ENCODE results near the gene ILK. TPM values are rescaled to one million over a fixed set of nuclear protein-coding genes. Genes with fewer than 3 reads are reported as not detected.

The ILK gene
- total RNA-seq, 1 donor from 2014 or later: 85.6 TPM

GRCh38 chr11:6579681-6580080, 23.9 kb upstream of the ILK start:
- Mint-ChIP-seq H3K4me1 (no peaks in the 10 kb centered on the region), H3K27me3 (ENCODE audit: insufficient read depth, low read depth) (no peaks in the 10 kb centered on the region), H3K4me3 (no peak overlapping the region), H3K27ac (no peak overlapping the region), H3K36me3 (peaks cover 12% of the 10 kb centered on the region), H3K9me3 (peaks cover 27% of the 10 kb centered on the region)
- Histone ChIP-seq H3K36me3 (no peaks in the 10 kb centered on the region), H3K27ac (no peak overlapping the region), H3K4me1 (no peaks in the 10 kb centered on the region), H3K9ac (no peak overlapping the region), H4K20me1 (ENCODE audit: low read depth) (no peaks in the 10 kb centered on the region), H3K9me3 (ENCODE audit: low read depth) (peaks cover 15% of the 10 kb centered on the region), H3K27me3 (no peaks in the 10 kb centered on the region), H2AFZ (replicated peaks) (no peak overlapping the region), H3K79me2 (ENCODE audit: low read depth) (no peaks in the 10 kb centered on the region), H3F3A (ENCODE audit: low read depth) (no peaks in the 10 kb centered on the region), H3K4me3 (no peak overlapping the region), H3K4me2 (no peak overlapping the region)
- TF ChIP-seq CTCF (IDR thresholded peaks at IDR 0.05) (no peak), EZH2 (IDR thresholded peaks at IDR 0.05) (no peak), EZH2phosphoT487 (IDR thresholded peaks at IDR 0.05) (no peak)
- no peak for DNase-seq (ENCODE audit: low spot score)

GRCh38 chr11:6583584-6583983, 20.0 kb upstream of the ILK start:
- peaks cover 31% of the 10 kb centered on the region for H3K9me3 Mint-ChIP-seq
- Histone ChIP-seq H3K36me3 (no peaks in the 10 kb centered on the region), H3K9ac (no peak overlapping the region), H3K4me2 (no peak overlapping the region), H2AFZ (replicated peaks) (no peak overlapping the region), H3K4me1 (peaks cover 22% of the 10 kb centered on the region), H3K79me2 (ENCODE audit: low read depth) (no peaks in the 10 kb centered on the region), H4K20me1 (ENCODE audit: low read depth) (no peaks in the 10 kb centered on the region), H3K4me3 (no peak overlapping the region), H3K9me3 (ENCODE audit: low read depth) (peaks cover 15% of the 10 kb centered on the region), H3F3A (ENCODE audit: low read depth) (peaks cover 24% of the 10 kb centered on the region), H3K27me3 (no peaks in the 10 kb centered on the region), H3K27ac (no peak overlapping the region)
- peaks cover 4% of the 10 kb centered on the region for H3K4me1 Mint-ChIP-seq
- DNase-seq (ENCODE audit: low spot score): no peak
- no peak overlapping the region for H3K27ac Mint-ChIP-seq
- H3K4me3 Mint-ChIP-seq: no peak overlapping the region
- TF ChIP-seq EZH2 (IDR thresholded peaks at IDR 0.05): no peak
- no peak for TF ChIP-seq EZH2phosphoT487 (IDR thresholded peaks at IDR 0.05)
- no peak for TF ChIP-seq CTCF (IDR thresholded peaks at IDR 0.05)
- no peaks in the 10 kb centered on the region for H3K27me3 Mint-ChIP-seq (ENCODE audit: insufficient read depth, low read depth)
- H3K36me3 Mint-ChIP-seq: peaks cover 16% of the 10 kb centered on the region

- H3K79me2 ChIP-seq (ENCODE audit: low read depth): no peaks in the 10 kb centered on the region
- H3K9me3 Mint-ChIP-seq: peaks cover 31% of the 10 kb centered on the region
Observed at GRCh38 chr11:6584528-6584927, 19.0 kb upstream of the ILK start.

More at GRCh38 chr11:6584528-6584927, 19.0 kb upstream of the ILK start:
- Histone ChIP-seq H3K4me2 (no peak overlapping the region), H3K9ac (no peak overlapping the region), H3K4me3 (no peak overlapping the region), H4K20me1 (ENCODE audit: low read depth) (no peaks in the 10 kb centered on the region), H3K27me3 (no peaks in the 10 kb centered on the region), H3K9me3 (ENCODE audit: low read depth) (peaks cover 15% of the 10 kb centered on the region), H3K27ac (no peak overlapping the region), H3K36me3 (no peaks in the 10 kb centered on the region), H3K4me1 (peaks cover 22% of the 10 kb centered on the region), H3F3A (ENCODE audit: low read depth) (peaks cover 24% of the 10 kb centered on the region), H2AFZ (replicated peaks) (no peak overlapping the region)
- H3K27ac Mint-ChIP-seq: no peak overlapping the region
- DNase-seq (ENCODE audit: low spot score): no peak
- no peaks in the 10 kb centered on the region for H3K27me3 Mint-ChIP-seq (ENCODE audit: insufficient read depth, low read depth)
- peaks cover 4% of the 10 kb centered on the region for H3K4me1 Mint-ChIP-seq
- peaks cover 16% of the 10 kb centered on the region for H3K36me3 Mint-ChIP-seq
- no peak overlapping the region for H3K4me3 Mint-ChIP-seq
- TF ChIP-seq CTCF (IDR thresholded peaks at IDR 0.05): no peak
- TF ChIP-seq EZH2 (IDR thresholded peaks at IDR 0.05): no peak
- no peak for TF ChIP-seq EZH2phosphoT487 (IDR thresholded peaks at IDR 0.05)
